H1 (cell line): ENCODE data around the gene TMEM183A. TPM values are rescaled to one million over a fixed set of nuclear protein-coding genes. Genes with fewer than 3 reads are reported as not detected.

Source experiments
- CTCF ChIA-PET: fragments of 300-600 bp; sonication (Branson Sonifier 250); formaldehyde crosslinking; loops from one replicate; lab custom pipeline; 2021; ENCODE audit not compliant: partially characterized antibody; lab: Charles Lee
- POLR2A ChIA-PET: fragments of 300-600 bp; sonication (Branson Sonifier 250); formaldehyde crosslinking; loops from one replicate; lab custom pipeline; 2021; ENCODE audit warnings: inconsistent platforms; ENCODE audit not compliant: partially characterized antibody; lab: Charles Lee
- DNase-seq, 2 experiments: peaks; one replicate each; pipeline versions ENCODE4 v3.0.0 to v3.0.0-alpha.2; 2010 to 2022; ENCODE audit warnings: low spot score in 2 of 2, low read depth in 1 of 2, mixed read lengths in 1 of 2
- FAIRE-seq: peaks from 2 replicates; lab custom pipeline; 2011; peaks lifted over from hg19 to GRCh38; lab: Jason Lieb, UNC
- H2AFZ ChIP-seq: 2 replicates; pipeline ENCODE4 v1.8.1; 2012; ENCODE audit warnings: low read length, inconsistent platforms
- H2AK5ac ChIP-seq: 2 replicates; pipeline ENCODE4 v1.6.1; 2013; ENCODE audit warnings: low read depth, low read length
- H2BK120ac ChIP-seq: replicated peaks from 2 replicates; pipeline ENCODE3; 2013; ENCODE audit warnings: low read depth, low read length, inconsistent platforms
- H2BK12ac ChIP-seq: 2 replicates; pipeline ENCODE4 v1.6.1; 2013; ENCODE audit warnings: low read depth, low read length
- H2BK15ac ChIP-seq: 2 replicates; pipeline ENCODE4 v1.6.1; 2013; ENCODE audit warnings: low read length
- H2BK20ac ChIP-seq: 2 replicates; pipeline ENCODE4 v1.6.1; 2013; ENCODE audit warnings: low read length
- H2BK5ac ChIP-seq: 2 replicates; pipeline ENCODE4 v1.6.1; 2013; ENCODE audit warnings: low read depth, low read length
- H3K14ac ChIP-seq: 2 replicates; pipeline ENCODE4 v1.6.1; 2013; ENCODE audit warnings: inconsistent platforms; ENCODE audit not compliant: insufficient read length
- H3K18ac ChIP-seq: 2 replicates; pipeline ENCODE4 v1.6.1; 2013; ENCODE audit warnings: low read length; ENCODE audit errors: extremely low read depth
- H3K23ac ChIP-seq: 2 replicates; pipeline ENCODE4 v1.6.1; 2013; ENCODE audit warnings: inconsistent platforms; ENCODE audit not compliant: insufficient read length
- H3K23me2 ChIP-seq: 2 replicates; pipeline ENCODE4 v1.6.1; 2013; ENCODE audit warnings: low read depth, low read length
- H3K27ac ChIP-seq: 2 replicates; pipeline ENCODE4 v1.6.1; 2011; ENCODE audit warnings: low read depth, low read length, inconsistent platforms
- H3K27me3 ChIP-seq, 4 experiments: replicated peaks in 1 of 4; 1 replicate in 1 of 4; 2 replicates in 3 of 4; pipeline versions ENCODE4 v1.6.1 to v1.8.1; 2011 to 2013; ENCODE audit warnings: low read length in 3 of 4, mild to moderate bottlenecking in 3 of 4, inconsistent platforms in 2 of 4, mixed read lengths in 2 of 4, moderate library complexity in 1 of 4; ENCODE audit not compliant: control insufficient read depth in 3 of 4, insufficient read depth in 3 of 4; ENCODE audit errors: extremely low read depth in 1 of 4
- H3K36me3 ChIP-seq, 4 experiments: 2 replicates each; pipeline versions ENCODE4 v1.6.1 to v1.8.1; 2011 to 2013; ENCODE audit warnings: mild to moderate bottlenecking in 4 of 4, low read length in 3 of 4, moderate library complexity in 2 of 4, control low read depth in 1 of 4, inconsistent platforms in 1 of 4; ENCODE audit not compliant: insufficient read depth in 4 of 4, control insufficient read depth in 2 of 4
- H3K4ac ChIP-seq: replicated peaks from 2 replicates; pipeline ENCODE3; 2013; ENCODE audit warnings: low read length, low read depth, mixed read lengths, inconsistent platforms; ENCODE audit not compliant: insufficient read length
- H3K4me1 ChIP-seq, 4 experiments: replicated peaks in 1 of 4; 1 replicate in 1 of 4; 2 replicates in 3 of 4; pipeline versions ENCODE4 v1.6.1 to v1.8.1; 2011 to 2013; ENCODE audit warnings: low read length in 3 of 4, inconsistent platforms in 2 of 4, mixed read lengths in 1 of 4; ENCODE audit not compliant: insufficient read depth in 4 of 4, control insufficient read depth in 3 of 4
- H3K4me2 ChIP-seq, 2 experiments: 2 replicates each; pipeline versions ENCODE4 v1.6.1 to v1.8.1; 2011 to 2013; ENCODE audit warnings: low read depth in 2 of 2, low read length in 2 of 2, control low read depth in 1 of 2, inconsistent platforms in 1 of 2, mild to moderate bottlenecking in 1 of 2; ENCODE audit not compliant: insufficient read depth in 1 of 2
- H3K4me3 ChIP-seq, 4 experiments: fragments of 200-600, 300-600 bp in 1 of 4; sonication (generic), shearing (Covaris generic), sonication (Bioruptor Twin) in 1 of 4; 2 replicates each; pipeline versions ENCODE4 v1.5.1 to v1.8.1; 2011 to 2016; ENCODE audit warnings: low read length in 4 of 4, low read depth in 3 of 4, control low read depth in 2 of 4, inconsistent platforms in 2 of 4, mild to moderate bottlenecking in 2 of 4, mixed read lengths in 1 of 4, moderate library complexity in 1 of 4; ENCODE audit not compliant: insufficient read depth in 2 of 4; ENCODE audit errors: extremely low read depth in 1 of 4
- H3K56ac ChIP-seq: replicated peaks from 2 replicates; pipeline ENCODE3; 2013; ENCODE audit warnings: low read depth, mild to moderate bottlenecking, mixed read lengths, low read length, inconsistent platforms; ENCODE audit not compliant: insufficient read length
- H3K79me1 ChIP-seq: 2 replicates; pipeline ENCODE4 v1.6.1; 2013; ENCODE audit warnings: low read depth, low read length, control low read depth
- H3K79me2 ChIP-seq, 2 experiments: 2 replicates each; pipeline versions ENCODE4 v1.6.1 to v1.8.1; 2012 to 2013; ENCODE audit warnings: low read length in 2 of 2, mild to moderate bottlenecking in 2 of 2, inconsistent platforms in 1 of 2; ENCODE audit not compliant: insufficient read depth in 2 of 2, control insufficient read depth in 1 of 2
- H3K9ac ChIP-seq, 4 experiments: replicated peaks in 1 of 4; 1 replicate in 1 of 4; 2 replicates in 3 of 4; pipeline versions ENCODE4 v1.6.1 to v1.8.1; 2011 to 2013; ENCODE audit warnings: low read depth in 3 of 4, low read length in 3 of 4, control low read depth in 2 of 4, mild to moderate bottlenecking in 2 of 4, moderate library complexity in 2 of 4, inconsistent platforms in 1 of 4; ENCODE audit errors: extremely low read depth in 1 of 4
- H3K9me3 ChIP-seq, 2 experiments: 2 replicates each; pipeline versions ENCODE4 v1.6.1 to v1.8.1; 2012 to 2013; ENCODE audit warnings: mild to moderate bottlenecking in 2 of 2, moderate library complexity in 2 of 2, control low read depth in 1 of 2, inconsistent platforms in 1 of 2, low read depth in 1 of 2, low read length in 1 of 2, mixed read lengths in 1 of 2; ENCODE audit not compliant: insufficient read depth in 2 of 2
- H4K20me1 ChIP-seq, 2 experiments: replicated peaks in 1 of 2; 2 replicates each; pipeline versions ENCODE3 to v1.8.1; 2011 to 2013; ENCODE audit warnings: inconsistent platforms in 2 of 2, low read length in 2 of 2, mild to moderate bottlenecking in 1 of 2; ENCODE audit not compliant: insufficient read depth in 2 of 2, control insufficient read depth in 1 of 2
- H4K5ac ChIP-seq: 2 replicates; pipeline ENCODE4 v1.6.1; 2013; ENCODE audit warnings: low read length, low read depth, mixed read lengths, inconsistent platforms; ENCODE audit not compliant: insufficient read length
- H4K8ac ChIP-seq: 2 replicates; pipeline ENCODE4 v1.8.0; 2013; ENCODE audit warnings: mild to moderate bottlenecking, moderate library complexity, low read length, inconsistent platforms; ENCODE audit not compliant: insufficient read depth; ENCODE audit errors: extremely low read depth
- H4K91ac ChIP-seq: replicated peaks from 2 replicates; pipeline ENCODE3; 2013; ENCODE audit warnings: low read length, mixed read lengths, inconsistent platforms; ENCODE audit not compliant: insufficient read length
- BRCA1 ChIP-seq: IDR thresholded peaks from 2 replicates; pipeline ENCODE4 v1.6.1; 2012; ENCODE audit warnings: low read depth, low read length, improper control_type of control experiment
- CBX8 ChIP-seq: fragments of 300-800, 300-1000 bp; sonication (generic); IDR thresholded peaks from 2 replicates; pipeline ENCODE4 v1.7.1; 2016; ENCODE audit warnings: low read depth, low read length, borderline replicate concordance
- CEBPB ChIP-seq: IDR thresholded peaks from 2 replicates; pipeline ENCODE4 v1.6.1; 2012; ENCODE audit warnings: low read depth, low read length
- CHD2 ChIP-seq: IDR thresholded peaks from 2 replicates; pipeline ENCODE4 v1.6.1; 2012; ENCODE audit warnings: low read length, improper control_type of control experiment
- HDAC2 ChIP-seq, 2 experiments: fragments of 300-600 bp in 1 of 2; sonication (generic) in 1 of 2; IDR thresholded peaks; 2 replicates each; pipeline ENCODE4 v1.6.1; 2011 to 2012; ENCODE audit warnings: low read depth in 2 of 2, low read length in 2 of 2, mild to moderate bottlenecking in 2 of 2, moderate library complexity in 2 of 2, borderline replicate concordance in 1 of 2, inconsistent platforms in 1 of 2
- KDM4A ChIP-seq: IDR thresholded peaks from one replicate; pipeline ENCODE4 v1.7.1; 2012; ENCODE audit warnings: low read depth, mild to moderate bottlenecking, moderate library complexity, low read length, inconsistent platforms; ENCODE audit not compliant: severe bottlenecking
- RNF2 ChIP-seq: fragments of 200-900, 300-1000 bp; sonication (generic); IDR thresholded peaks from 2 replicates; pipeline ENCODE4 v1.7.1; 2016; ENCODE audit warnings: borderline replicate concordance, low read depth, mild to moderate bottlenecking, antibody characterized with exemption, low read length; ENCODE audit not compliant: poor library complexity, severe bottlenecking; ENCODE audit errors: missing control alignments
- TBP ChIP-seq: IDR thresholded peaks from 2 replicates; pipeline ENCODE4 v1.6.1; 2011; ENCODE audit warnings: low read depth, low read length, improper control_type of control experiment
- WGBS, 2 experiments: shearing (Covaris generic) in 1 of 2; methylation state at CpG; one replicate each; pipeline versions ENCODE4 v1.1.6 to v1.1.7; 2013 to 2015; ENCODE audit warnings: low lambda C conversion rate in 2 of 2, mixed read lengths in 2 of 2, inconsistent platforms in 1 of 2, low coverage in 1 of 2, missing lambda C conversion rate in 1 of 2; ENCODE audit not compliant: insufficient replicate concordance in 2 of 2, insufficient coverage in 1 of 2, insufficient read length in 1 of 2; ENCODE audit errors: extremely low coverage in 1 of 2, missing lambda C conversion rate in 1 of 2; 5-methylcytosine and 5-hydroxymethylcytosine counted together
- polyA plus RNA-seq, 7 experiments: library from polyadenylated mRNA; depleted of rRNA in 3 of 7; stranded (reverse) in 5 of 7; unstranded in 2 of 7; fragments of >200 nt in 5 of 7; fragments of 200-250 nt in 2 of 7; gene quantifications; 1 replicate in 5 of 7; 2 replicates in 1 of 7; 4 replicates in 1 of 7; pipeline versions ENCODE4 v1.2.1 to v1.2.3, GENCODE V29; 2011 to 2013; ENCODE audit warnings: missing spikeins in 2 of 7, mixed read lengths in 2 of 7
- total RNA-seq: library from RNA; stranded (reverse); fragmentation: NEBNext Ultra II Directional; extraction: Animal tissue kit (Norgen Biotek cat#: 25700); gene quantifications from 2 replicates; pipeline ENCODE4 v1.2.1, GENCODE V29; 2021
- TF ChIP-seq, protein P1 (sequence below), 3 experiments: IDR thresholded peaks; 1 replicate in 2 of 3; 2 replicates in 1 of 3; pipeline versions ENCODE4 v1.5.1 to v1.6.1; 2011; ENCODE audit warnings: low read length in 3 of 3, mild to moderate bottlenecking in 3 of 3, inconsistent platforms in 2 of 3, low read depth in 1 of 3, moderate library complexity in 1 of 3; ENCODE audit not compliant: insufficient read depth in 1 of 3; ENCODE audit errors: control extremely low read depth in 1 of 3

Gene TMEM183A
- total and polyA plus RNA-seq, 2 of the 8 experiments (the other 6 are each of a cell fraction or from before 2014, with no cell fraction given) = 107 to 173 TPM

DNA sequence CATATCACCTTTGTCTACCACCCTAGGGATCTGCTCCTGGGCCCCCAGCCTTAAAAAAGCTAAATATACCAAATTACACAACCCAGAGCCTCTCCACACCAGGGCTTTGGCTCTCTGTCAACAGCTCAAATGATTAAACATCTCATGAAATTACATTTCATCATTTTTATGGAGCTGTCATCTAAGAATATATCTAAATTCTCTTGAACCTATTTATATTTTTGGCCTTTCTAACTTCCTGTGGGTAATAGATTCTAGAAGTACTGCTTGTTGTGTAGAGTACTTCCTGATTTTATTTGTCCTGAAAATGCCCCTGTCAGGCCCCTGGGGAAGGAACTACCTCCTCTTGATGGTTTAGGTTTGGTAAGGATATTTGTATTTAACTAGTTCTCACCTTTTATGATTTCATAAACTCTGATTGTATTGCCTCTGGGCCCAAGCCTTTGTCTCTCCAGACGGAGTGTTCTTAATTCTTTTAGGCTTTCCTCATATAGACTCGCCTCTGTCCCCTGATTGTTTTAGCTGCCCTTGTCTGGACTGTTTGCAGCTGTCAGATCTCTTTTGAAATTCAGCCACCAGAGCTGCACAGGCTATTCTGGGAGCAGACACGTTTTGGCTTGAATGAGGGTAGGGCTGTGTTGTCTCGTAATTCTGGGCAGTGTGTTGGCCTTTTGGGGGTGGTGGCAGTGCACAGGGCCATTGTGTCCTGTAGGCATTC, 62.0 kb downstream of the TMEM183A start:
- no peak overlapping the region for H4K91ac ChIP-seq
- peaks cover 0 to 2% (median 0%) of the 10 kb centered on the region in 4 experiments; a peak in 4 of 7 replicates for H3K27me3 ChIP-seq
- H2BK20ac ChIP-seq = no peak overlapping the region
- no peaks in the 10 kb centered on the region for H3K23me2 ChIP-seq
- FAIRE-seq (no peak), DNase-seq (no peak)
- 84% methylated on average over 4 of the region's 4 CpGs; no CpG with 5 or more reads in 1 of the 2 experiments for WGBS, 2 experiments
- no peak overlapping the region for H3K27ac ChIP-seq
- no peak overlapping the region for H3K56ac ChIP-seq
- H3K4ac ChIP-seq = no peak overlapping the region
- H3K4me1 ChIP-seq = no peaks in the 10 kb centered on the region
- no peak overlapping the region for H3K4me2 ChIP-seq
- H3K9ac ChIP-seq = no peak overlapping the region
- H3K18ac ChIP-seq = no peak overlapping the region
- H2AK5ac ChIP-seq = no peak overlapping the region
- no peak overlapping the region for H2BK12ac ChIP-seq
- H3K36me3 ChIP-seq = no peaks in the 10 kb centered on the region
- no peak overlapping the region for H3K23ac ChIP-seq
- H3K79me2 ChIP-seq = no peaks in the 10 kb centered on the region
- H3K79me1 ChIP-seq = no peaks in the 10 kb centered on the region
- H4K8ac ChIP-seq = no peak overlapping the region
- ChIA-PET POLR2A (no interaction called here), CTCF (interaction anchor here (1.2 to 49.7 kb wide), 6 partner anchors 15 to 198 kb away, joined by 3 to 1089 read pairs (median 89); partner anchors contain the start of genes ADORA1, MYOG and PPFIA4)
- H4K5ac ChIP-seq = no peak overlapping the region
- no peak overlapping the region for H2BK120ac ChIP-seq
- no peak overlapping the region for H2BK15ac ChIP-seq
- no peak overlapping the region for H2AFZ ChIP-seq
- no peak overlapping the region for H3K4me3 ChIP-seq
- H3K9me3 ChIP-seq = no peaks in the 10 kb centered on the region
- no peak overlapping the region; the same call in 1 of the 2 replicates for H2BK5ac ChIP-seq
- no peak overlapping the region for H3K14ac ChIP-seq
- H4K20me1 ChIP-seq = no peaks in the 10 kb centered on the region
- TF ChIP-seq RNF2 = no peak
- no peak for TF ChIP-seq BRCA1
- TF ChIP-seq KDM4A = no peak
- TF ChIP-seq HDAC2 (IDR thresholded peaks at IDR 0.05; ENCODE audit: borderline replicate concordance in 1 of 2, low read depth in 2 of 2, low read length in 2 of 2) = no peak
- TF ChIP-seq, protein P1, sequence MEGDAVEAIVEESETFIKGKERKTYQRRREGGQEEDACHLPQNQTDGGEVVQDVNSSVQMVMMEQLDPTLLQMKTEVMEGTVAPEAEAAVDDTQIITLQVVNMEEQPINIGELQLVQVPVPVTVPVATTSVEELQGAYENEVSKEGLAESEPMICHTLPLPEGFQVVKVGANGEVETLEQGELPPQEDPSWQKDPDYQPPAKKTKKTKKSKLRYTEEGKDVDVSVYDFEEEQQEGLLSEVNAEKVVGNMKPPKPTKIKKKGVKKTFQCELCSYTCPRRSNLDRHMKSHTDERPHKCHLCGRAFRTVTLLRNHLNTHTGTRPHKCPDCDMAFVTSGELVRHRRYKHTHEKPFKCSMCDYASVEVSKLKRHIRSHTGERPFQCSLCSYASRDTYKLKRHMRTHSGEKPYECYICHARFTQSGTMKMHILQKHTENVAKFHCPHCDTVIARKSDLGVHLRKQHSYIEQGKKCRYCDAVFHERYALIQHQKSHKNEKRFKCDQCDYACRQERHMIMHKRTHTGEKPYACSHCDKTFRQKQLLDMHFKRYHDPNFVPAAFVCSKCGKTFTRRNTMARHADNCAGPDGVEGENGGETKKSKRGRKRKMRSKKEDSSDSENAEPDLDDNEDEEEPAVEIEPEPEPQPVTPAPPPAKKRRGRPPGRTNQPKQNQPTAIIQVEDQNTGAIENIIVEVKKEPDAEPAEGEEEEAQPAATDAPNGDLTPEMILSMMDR (IDR thresholded peaks at IDR 0.05; ENCODE audit: control extremely low read depth in 1 of 3, insufficient read depth in 1 of 3, low read depth in 1 of 3, low read length in 3 of 3) = no peak
- no peak for TF ChIP-seq TBP
- TF ChIP-seq CHD2 = no peak
- no peak for TF ChIP-seq CBX8
- TF ChIP-seq CEBPB = no peak
